SU-DHL-6 (cell line): ENCODE results near the gene SMOC2.

Experiments
- CTCF ChIP-seq: fragments of 200-600 bp; sonication (generic); IDR thresholded peaks from one replicate; pipeline ENCODE4 v1.5.1; 2017; ENCODE audit warnings: antibody characterized with exemption, mild to moderate bottlenecking, low read length, moderate library complexity; ENCODE audit not compliant: insufficient read depth, poor library complexity, severe bottlenecking
- EZH2phosphoT487 ChIP-seq: fragments of 200-600 bp; sonication (generic), shearing (Covaris generic); conservative IDR thresholded peaks from 2 replicates; pipeline ENCODE4 v1.6.1; 2018; ENCODE audit warnings: mild to moderate bottlenecking, antibody characterized with exemption, low read length, moderate library complexity, mixed read lengths

GRCh38 chr6:168450917-168451316, 9.9 kb downstream of the SMOC2 start:
- TF ChIP-seq CTCF, result no peak
- TF ChIP-seq EZH2phosphoT487, result no peak
